ENCODE results near the gene C6orf120. TPM values are rescaled to one million over a fixed set of nuclear protein-coding genes. Genes with fewer than 3 reads are reported as not detected.

Gene C6orf120
- total and polyA plus RNA-seq, 2 of the 13 experiments (the other 11 are each of a cell fraction or from before 2014, with no cell fraction given) = 21.7 to 29.9 TPM

GRCh38 chr6:169725125-169726048 lies 23.5 kb downstream of the C6orf120 start (continued):
- TF ChIP-seq, protein P1, sequence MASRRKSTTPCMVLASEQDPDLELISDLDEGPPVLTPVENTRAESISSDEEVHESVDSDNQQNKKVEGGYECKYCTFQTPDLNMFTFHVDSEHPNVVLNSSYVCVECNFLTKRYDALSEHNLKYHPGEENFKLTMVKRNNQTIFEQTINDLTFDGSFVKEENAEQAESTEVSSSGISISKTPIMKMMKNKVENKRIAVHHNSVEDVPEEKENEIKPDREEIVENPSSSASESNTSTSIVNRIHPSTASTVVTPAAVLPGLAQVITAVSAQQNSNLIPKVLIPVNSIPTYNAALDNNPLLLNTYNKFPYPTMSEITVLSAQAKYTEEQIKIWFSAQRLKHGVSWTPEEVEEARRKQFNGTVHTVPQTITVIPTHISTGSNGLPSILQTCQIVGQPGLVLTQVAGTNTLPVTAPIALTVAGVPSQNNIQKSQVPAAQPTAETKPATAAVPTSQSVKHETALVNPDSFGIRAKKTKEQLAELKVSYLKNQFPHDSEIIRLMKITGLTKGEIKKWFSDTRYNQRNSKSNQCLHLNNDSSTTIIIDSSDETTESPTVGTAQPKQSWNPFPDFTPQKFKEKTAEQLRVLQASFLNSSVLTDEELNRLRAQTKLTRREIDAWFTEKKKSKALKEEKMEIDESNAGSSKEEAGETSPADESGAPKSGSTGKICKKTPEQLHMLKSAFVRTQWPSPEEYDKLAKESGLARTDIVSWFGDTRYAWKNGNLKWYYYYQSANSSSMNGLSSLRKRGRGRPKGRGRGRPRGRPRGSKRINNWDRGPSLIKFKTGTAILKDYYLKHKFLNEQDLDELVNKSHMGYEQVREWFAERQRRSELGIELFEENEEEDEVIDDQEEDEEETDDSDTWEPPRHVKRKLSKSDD (CRISPR knock-in tag; IDR thresholded peaks at IDR 0.05; ENCODE audit: low read depth) = peak; percentile 22
- TF ChIP-seq ZNF468 (CRISPR knock-in tag; IDR thresholded peaks at IDR 0.05) (no peak), SSRP1 (CRISPR knock-in tag; IDR thresholded peaks at IDR 0.05) (0 out of 2 replicates have a peak, but pooled peaks have one; percentile 45), SPEN (CRISPR knock-in tag; IDR thresholded peaks at IDR 0.05; ENCODE audit: low read depth) (peak; percentile 39; the same call in 1 of the 2 replicates), TMF1 (CRISPR knock-in tag; IDR thresholded peaks at IDR 0.05; ENCODE audit: low read depth) (no peak), MED13 (CRISPR knock-in tag; IDR thresholded peaks at IDR 0.05) (0 out of 2 replicates have a peak, but pooled peaks have one; percentile 44), ZNF530 (CRISPR knock-in tag; IDR thresholded peaks at IDR 0.05; ENCODE audit: low read depth) (0 out of 2 replicates have a peak, but pooled peaks have one; percentile 46), ZNF260 (CRISPR knock-in tag; IDR thresholded peaks at IDR 0.05; ENCODE audit: borderline replicate concordance, low read depth) (no peak), SOX6 (IDR thresholded peaks at IDR 0.05) (no peak), SOX6 (CRISPR knock-in tag; IDR thresholded peaks at IDR 0.05) (peak; percentile 98), SRF (IDR thresholded peaks at IDR 0.05; ENCODE audit: low read depth, low read length) (peak; percentile 13; the same call in 1 of the 2 replicates), MBD4 (IDR thresholded peaks at IDR 0.05; ENCODE audit: borderline replicate concordance, low read length) (no peak), ZBTB2 (CRISPR knock-in tag; IDR thresholded peaks at IDR 0.05; ENCODE audit: low read depth) (no peak; the same call in 1 of the 2 replicates), KDM6A (CRISPR knock-in tag; IDR thresholded peaks at IDR 0.05; ENCODE audit: low read depth) (peak; percentile 70; the same call in 1 of the 2 replicates), MAFK (conservative IDR thresholded peaks at IDR 0.05 in 1 of 2, IDR thresholded peaks at IDR 0.05 in 1 of 2; ENCODE audit: low read length in 2 of 2) (peak in 1 of 2 experiments; percentile 49; a peak in 3 of 4 replicates), KLF12 (CRISPR knock-in tag; IDR thresholded peaks at IDR 0.05; ENCODE audit: borderline replicate concordance) (no peak), MAFF (IDR thresholded peaks at IDR 0.05; ENCODE audit: low read depth, low read length) (peak; percentile 42; the same call in 1 of the 2 replicates)
- TF ChIP-seq, protein P2, sequence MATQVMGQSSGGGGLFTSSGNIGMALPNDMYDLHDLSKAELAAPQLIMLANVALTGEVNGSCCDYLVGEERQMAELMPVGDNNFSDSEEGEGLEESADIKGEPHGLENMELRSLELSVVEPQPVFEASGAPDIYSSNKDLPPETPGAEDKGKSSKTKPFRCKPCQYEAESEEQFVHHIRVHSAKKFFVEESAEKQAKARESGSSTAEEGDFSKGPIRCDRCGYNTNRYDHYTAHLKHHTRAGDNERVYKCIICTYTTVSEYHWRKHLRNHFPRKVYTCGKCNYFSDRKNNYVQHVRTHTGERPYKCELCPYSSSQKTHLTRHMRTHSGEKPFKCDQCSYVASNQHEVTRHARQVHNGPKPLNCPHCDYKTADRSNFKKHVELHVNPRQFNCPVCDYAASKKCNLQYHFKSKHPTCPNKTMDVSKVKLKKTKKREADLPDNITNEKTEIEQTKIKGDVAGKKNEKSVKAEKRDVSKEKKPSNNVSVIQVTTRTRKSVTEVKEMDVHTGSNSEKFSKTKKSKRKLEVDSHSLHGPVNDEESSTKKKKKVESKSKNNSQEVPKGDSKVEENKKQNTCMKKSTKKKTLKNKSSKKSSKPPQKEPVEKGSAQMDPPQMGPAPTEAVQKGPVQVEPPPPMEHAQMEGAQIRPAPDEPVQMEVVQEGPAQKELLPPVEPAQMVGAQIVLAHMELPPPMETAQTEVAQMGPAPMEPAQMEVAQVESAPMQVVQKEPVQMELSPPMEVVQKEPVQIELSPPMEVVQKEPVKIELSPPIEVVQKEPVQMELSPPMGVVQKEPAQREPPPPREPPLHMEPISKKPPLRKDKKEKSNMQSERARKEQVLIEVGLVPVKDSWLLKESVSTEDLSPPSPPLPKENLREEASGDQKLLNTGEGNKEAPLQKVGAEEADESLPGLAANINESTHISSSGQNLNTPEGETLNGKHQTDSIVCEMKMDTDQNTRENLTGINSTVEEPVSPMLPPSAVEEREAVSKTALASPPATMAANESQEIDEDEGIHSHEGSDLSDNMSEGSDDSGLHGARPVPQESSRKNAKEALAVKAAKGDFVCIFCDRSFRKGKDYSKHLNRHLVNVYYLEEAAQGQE (IDR thresholded peaks at IDR 0.05; ENCODE audit: borderline replicate concordance in 1 of 2, low read depth in 1 of 2, low read length in 2 of 2) = peak in 1 of 2 experiments; percentile 41; a peak in 2 of 4 replicates
- TF ChIP-seq, protein P3, sequence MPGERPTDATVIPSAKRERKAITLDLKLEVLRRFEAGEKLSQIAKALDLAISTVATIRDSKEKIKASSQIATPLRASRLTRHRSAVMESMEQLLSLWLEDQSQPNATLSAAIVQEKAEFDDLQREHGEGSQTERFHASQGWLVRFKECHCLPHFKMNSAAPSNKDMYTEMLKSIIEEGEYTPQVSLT (CRISPR knock-in tag; IDR thresholded peaks at IDR 0.05; ENCODE audit: borderline replicate concordance, low read depth) = no peak
